Adrenal gland (tissue), 12 donors: ENCODE measurements around the gene HBE1. TPM values are rescaled to one million over a fixed set of nuclear protein-coding genes. Genes with fewer than 3 reads are reported as not detected.

Experiments
- DNase-seq, 7 donors: peaks; one replicate each; pipeline ENCODE4 v3.0.0-alpha.2; 2019 to 2020
- H3K27ac ChIP-seq, 5 donors: fragments of 200-600 bp; sonication (generic) in 4 of 5; 1 replicate in 3 of 5; 2 replicates in 2 of 5; pipeline versions ENCODE4 v1.5.1 to v1.8.0; 2016 to 2020; ENCODE audit warnings: mild to moderate bottlenecking in 1 of 5
- H3K27me3 ChIP-seq: fragments of 200-600 bp; 2 replicates; pipeline ENCODE4 v1.8.0; 2021
- H3K36me3 ChIP-seq, 2 donors: fragments of 200-600 bp; replicated peaks in 1 of 2; 1 replicate in 1 of 2; 2 replicates in 1 of 2; pipeline versions ENCODE4 v1.5.1 to v1.8.0; 2018 to 2022
- H3K4me1 ChIP-seq, 2 donors: fragments of 200-600 bp; replicated peaks in 1 of 2; 1 replicate in 1 of 2; 2 replicates in 1 of 2; pipeline versions ENCODE4 v1.5.1 to v1.8.0; 2018 to 2021
- H3K4me3 ChIP-seq, 4 donors: fragments of 200-600 bp; sonication (generic) in 3 of 4; one replicate each; pipeline ENCODE4 v1.5.1; 2016 to 2018
- H3K9me3 ChIP-seq, 3 donors: fragments of 200-600 bp; sonication (generic) in 1 of 3; replicated peaks in 1 of 3; 1 replicate in 2 of 3; 2 replicates in 1 of 3; pipeline versions ENCODE4 v1.5.1 to v1.8.0; 2016 to 2021
- CTCF ChIP-seq, 6 experiments: fragments of 450-650 bp in 4 of 6; fragments of 200-600 bp in 2 of 6; sonication (generic) in 1 of 6; IDR thresholded peaks; 1 replicate in 5 of 6; 2 replicates in 1 of 6; pipeline versions ENCODE4 v1.5.1 to v1.8.0; 2016 to 2021; ENCODE audit warnings: antibody characterized with exemption in 6 of 6, mild to moderate bottlenecking in 2 of 6, moderate library complexity in 1 of 6
- POLR2A ChIP-seq, 2 donors: fragments of 450-650 bp; IDR thresholded peaks; one replicate each; pipeline ENCODE4 v1.6.1; 2017; ENCODE audit warnings: antibody characterized with exemption in 2 of 2, mild to moderate bottlenecking in 2 of 2, moderate library complexity in 1 of 2
- WGBS, 4 donors: extraction: QIAGEN DNeasy Blood & Tissue Kit in 2 of 4; methylation state at CpG; one replicate each; pipeline versions ENCODE4 v1.1.5 to v1.1.7; 2013 to 2017; 5-methylcytosine and 5-hydroxymethylcytosine counted together
- intact Hi-C, 2 donors: fragments of 100-400 bp; cut with DNase I; formaldehyde crosslinking; loops; one replicate each; pipeline versions ENCODE4 v1.14.1 to v1.15.0; 2022 to 2023
- polyA plus RNA-seq, 3 donors: library from polyadenylated mRNA; stranded (reverse); fragments of 200-250 nt in 2 of 3; fragments of 350-450 nt in 1 of 3; fragmentation: Illumina TruSeq in 1 of 3; extraction: RNeasy Lipid Tissue Mini Kit (QIAGEN cat#74804) in 1 of 3; gene quantifications; one replicate each; pipeline ENCODE4 v1.2.3, GENCODE V29; 2013 to 2014
- total RNA-seq, 9 donors: library from RNA; depleted of rRNA in 4 of 9; stranded (reverse); fragments of >200 nt in 4 of 9; fragments of 120-200 nt in 1 of 9; fragmentation: NEBNext Ultra II Directional in 1 of 9; extraction: Animal tissue kit (Norgen Biotek cat#: 25700) in 1 of 9; gene quantifications; one replicate each; pipeline versions ENCODE4 v1.1.0 to v1.2.4, GENCODE V29; 2013 to 2023
- donor health status: healthy with polysubstance abuse.
- donor health status: Bipolar disorder and iron deficiency.
- donor health status: DM: yes; HTN: yes; CAD: no.
- donor health status: DM: no; HTN: no; CAD: no.
- donor health status: DM: no; HTN: no; CAD: no.
- donor health status: DM: yes; HTN: yes; CAD: no.

HBE1 gene
- total and polyA plus RNA-seq, 12 donors: 0.16 to 42.8 (median 3.6) TPM; not detected in 7

GRCh38 chr11:5284637-5285036 is 14.9 kb upstream of the HBE1 start:
- H3K27me3 ChIP-seq: no peaks in the 10 kb centered on the region
- H3K9me3 ChIP-seq: no peaks in the 10 kb centered on the region
- H3K27ac ChIP-seq: no peak overlapping the region
- no peak for DNase-seq
- 84 to 100% (median 91%) methylated on average over 2 of the region's 2 CpGs for WGBS, 4 donors
- intact Hi-C loops: no loop called here
- H3K36me3 ChIP-seq: no peaks in the 10 kb centered on the region
- no peak for TF ChIP-seq CTCF (IDR thresholded peaks at IDR 0.05)
- no peak for TF ChIP-seq POLR2A (IDR thresholded peaks at IDR 0.05)
- H3K4me3 ChIP-seq: no peak overlapping the region
- no peaks in the 10 kb centered on the region for H3K4me1 ChIP-seq

- intact Hi-C loops: no loop called here
- no peaks in the 10 kb centered on the region for H3K4me1 ChIP-seq
Measured at GRCh38 chr11:5283882-5284281, 14.1 kb upstream of the HBE1 start.

GRCh38 chr11:5283086-5283485 is 13.3 kb upstream of the HBE1 start:
- Histone ChIP-seq H3K27ac (no peak overlapping the region), H3K27me3 (no peaks in the 10 kb centered on the region), H3K9me3 (no peaks in the 10 kb centered on the region), H3K36me3 (no peaks in the 10 kb centered on the region), H3K4me3 (no peak overlapping the region), H3K4me1 (no peaks in the 10 kb centered on the region)
- intact Hi-C loops: no loop called here
- TF ChIP-seq POLR2A (IDR thresholded peaks at IDR 0.05): no peak
- no peak for TF ChIP-seq CTCF (IDR thresholded peaks at IDR 0.05)
- 82 to 89% (median 83%) methylated on average over 3 of the region's 3 CpGs for whole genome bisulfite sequencing, 4 donors
- DNase-seq: no peak

More at GRCh38 chr11:5283882-5284281, 14.1 kb upstream of the HBE1 start:
- Histone ChIP-seq H3K27ac (no peak overlapping the region), H3K36me3 (no peaks in the 10 kb centered on the region), H3K9me3 (no peaks in the 10 kb centered on the region), H3K27me3 (no peaks in the 10 kb centered on the region), H3K4me3 (no peak overlapping the region)
- DNase-seq: no peak
- TF ChIP-seq POLR2A (IDR thresholded peaks at IDR 0.05): no peak
- TF ChIP-seq CTCF (IDR thresholded peaks at IDR 0.05): no peak
- WGBS, 4 donors: 66 to 71% (median 69%) methylated on average over 1 of the region's 1 CpG

- no peak for DNase-seq
Measured at GRCh38 chr11:5282628-5283027, 12.9 kb upstream of the HBE1 start.

More at GRCh38 chr11:5282628-5283027, 12.9 kb upstream of the HBE1 start:
- no peaks in the 10 kb centered on the region for H3K27me3 ChIP-seq
- H3K4me3 ChIP-seq: no peak overlapping the region
- no peaks in the 10 kb centered on the region for H3K36me3 ChIP-seq
- H3K9me3 ChIP-seq: no peaks in the 10 kb centered on the region
- WGBS, 4 donors: 88 to 96% (median 90%) methylated on average over 2 of the region's 2 CpGs
- intact Hi-C loops: no loop called here
- no peaks in the 10 kb centered on the region for H3K4me1 ChIP-seq
- H3K27ac ChIP-seq: no peak overlapping the region
- TF ChIP-seq POLR2A (IDR thresholded peaks at IDR 0.05) (no peak), CTCF (IDR thresholded peaks at IDR 0.05) (no peak)
